Measurements from ENCODE around the gene SLC32A1. TPM values are rescaled to one million over a fixed set of nuclear protein-coding genes. Genes with fewer than 3 reads are reported as not detected.

SLC32A1 gene
- total RNA-seq, 1 donor from 2014 or later, result not detected

- peaks cover 2% of the 10 kb centered on the region for H3K36me3 Mint-ChIP-seq (ENCODE audit: low read depth)
- H3K27me3 Mint-ChIP-seq (ENCODE audit: low read depth), result peaks cover 3% of the 10 kb centered on the region
- peaks cover 19% of the 10 kb centered on the region for H3K4me1 Mint-ChIP-seq (ENCODE audit: low read depth)
- H3K9me3 Mint-ChIP-seq (ENCODE audit: low read depth), result no peaks in the 10 kb centered on the region
- TF ChIP-seq CTCF (IDR thresholded peaks at IDR 0.05), result no peak
- H3K4me3 Mint-ChIP-seq (ENCODE audit: unreplicated experiment), result peak within 1 kb of the TSS; percentile 95
- H3K27ac Mint-ChIP-seq (ENCODE audit: unreplicated experiment), result peak within 1 kb of the TSS; percentile 98
- DNase-seq (ENCODE audit: low spot score), result peak; percentile 95
Observed at GRCh38 chr20:38748097-38748860, 24.0 kb downstream of the SLC32A1 start, which contains the start of gene ACTR5. TSS of gene ACTR5 (plus strand) at chr20:38748460. CDS start at chr20:38748479, 19 bp downstream.

- Mint-ChIP-seq H3K27me3 (ENCODE audit: low read depth) (no peaks in the 10 kb centered on the region), H3K36me3 (ENCODE audit: low read depth) (peaks cover 2% of the 10 kb centered on the region), H3K4me1 (ENCODE audit: low read depth) (peaks cover 19% of the 10 kb centered on the region), H3K4me3 (ENCODE audit: unreplicated experiment) (peak overlapping the region; percentile 82), H3K27ac (ENCODE audit: unreplicated experiment) (no peak overlapping the region), H3K9me3 (ENCODE audit: low read depth) (no peaks in the 10 kb centered on the region)
- TF ChIP-seq CTCF (IDR thresholded peaks at IDR 0.05), result no peak
- DNase-seq (ENCODE audit: low spot score), result no peak
Observed at GRCh38 chr20:38748861-38749149, 24.5 kb downstream of the SLC32A1 start.

- Mint-ChIP-seq H3K4me1 (ENCODE audit: low read depth) (peaks cover 19% of the 10 kb centered on the region), H3K27ac (ENCODE audit: unreplicated experiment) (no peak overlapping the region), H3K36me3 (ENCODE audit: low read depth) (peaks cover 10% of the 10 kb centered on the region), H3K9me3 (ENCODE audit: low read depth) (no peaks in the 10 kb centered on the region), H3K27me3 (ENCODE audit: low read depth) (no peaks in the 10 kb centered on the region), H3K4me3 (ENCODE audit: unreplicated experiment) (no peak overlapping the region)
- DNase-seq (ENCODE audit: low spot score), result no peak
- TF ChIP-seq CTCF (IDR thresholded peaks at IDR 0.05), result peak; percentile 88
Observed at GRCh38 chr20:38751360-38751976, 27.2 kb downstream of the SLC32A1 start.

GRCh38 chr20:38752029-38752428 is 27.7 kb downstream of the SLC32A1 start:
- Mint-ChIP-seq H3K4me3 (ENCODE audit: unreplicated experiment) (no peak overlapping the region), H3K27me3 (ENCODE audit: low read depth) (no peaks in the 10 kb centered on the region), H3K9me3 (ENCODE audit: low read depth) (no peaks in the 10 kb centered on the region), H3K36me3 (ENCODE audit: low read depth) (peaks cover 10% of the 10 kb centered on the region), H3K4me1 (ENCODE audit: low read depth) (peaks cover 19% of the 10 kb centered on the region), H3K27ac (ENCODE audit: unreplicated experiment) (no peak overlapping the region)
- DNase-seq (ENCODE audit: low spot score), result no peak
- no peak for TF ChIP-seq CTCF (IDR thresholded peaks at IDR 0.05)

GRCh38 chr20:38754924-38755323 is 30.6 kb downstream of the SLC32A1 start:
- H3K36me3 Mint-ChIP-seq (ENCODE audit: low read depth), result peaks cover 20% of the 10 kb centered on the region
- H3K4me1 Mint-ChIP-seq (ENCODE audit: low read depth), result peaks cover 4% of the 10 kb centered on the region
- DNase-seq (ENCODE audit: low spot score), result no peak
- no peak overlapping the region for H3K4me3 Mint-ChIP-seq (ENCODE audit: unreplicated experiment)
- H3K9me3 Mint-ChIP-seq (ENCODE audit: low read depth), result no peaks in the 10 kb centered on the region
- no peak for TF ChIP-seq CTCF (IDR thresholded peaks at IDR 0.05)
- H3K27me3 Mint-ChIP-seq (ENCODE audit: low read depth), result no peaks in the 10 kb centered on the region
- H3K27ac Mint-ChIP-seq (ENCODE audit: unreplicated experiment), result no peak overlapping the region

Measured in chondrocyte (in vitro differentiated cells).